GM19328 (cell line): ENCODE results near the gene TNFRSF6B.

Experiments used
- ATAC-seq: cut with Tn5 transposase; IDR thresholded peaks from one replicate; pipeline ENCODE4 v1.9.1; 2021; ENCODE audit warnings: mild to moderate bottlenecking, moderate library complexity; ENCODE audit not compliant: unreplicated experiment

Gene TNFRSF6B

DNA sequence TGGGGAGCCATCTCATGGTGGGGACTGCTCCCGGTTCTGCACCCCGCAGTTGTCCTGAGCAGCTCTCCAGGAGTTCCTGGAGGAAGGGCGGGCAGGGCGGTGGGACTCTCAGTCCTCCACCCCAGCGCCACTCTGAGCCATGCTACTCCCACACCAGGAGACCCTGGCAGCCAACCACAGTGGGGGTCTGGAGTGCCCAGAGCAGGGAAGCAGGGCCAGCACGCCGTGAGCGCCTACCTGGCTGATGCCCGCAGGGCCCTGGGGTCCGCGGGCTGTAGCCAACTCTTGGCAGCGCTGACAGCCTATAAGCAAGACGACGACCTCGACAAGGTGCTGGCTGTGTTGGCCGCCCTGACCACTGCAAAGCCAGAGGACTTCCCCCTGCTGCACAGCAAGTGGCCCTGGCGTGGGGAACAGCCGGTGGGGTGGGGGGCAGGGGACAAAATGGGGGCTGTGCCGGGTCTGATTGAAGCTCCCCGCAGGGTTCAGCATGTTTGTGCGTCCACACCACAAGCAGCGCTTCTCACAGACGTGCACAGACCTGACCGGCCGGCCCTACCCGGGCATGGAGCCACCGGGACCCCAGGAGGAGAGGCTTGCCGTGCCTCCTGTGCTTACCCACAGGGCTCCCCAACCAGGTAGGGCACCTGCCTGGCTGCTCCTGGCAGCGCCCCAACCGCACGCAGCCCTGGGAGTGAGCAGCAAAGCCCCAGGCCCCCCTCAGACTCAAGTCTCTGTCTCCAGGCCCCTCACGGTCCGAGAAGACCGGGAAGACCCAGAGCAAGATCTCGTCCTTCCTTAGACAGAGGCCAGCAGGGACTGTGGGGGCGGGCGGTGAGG is 1.6 kb upstream of the TNFRSF6B start:
- ATAC-seq, result no peak

DNA sequence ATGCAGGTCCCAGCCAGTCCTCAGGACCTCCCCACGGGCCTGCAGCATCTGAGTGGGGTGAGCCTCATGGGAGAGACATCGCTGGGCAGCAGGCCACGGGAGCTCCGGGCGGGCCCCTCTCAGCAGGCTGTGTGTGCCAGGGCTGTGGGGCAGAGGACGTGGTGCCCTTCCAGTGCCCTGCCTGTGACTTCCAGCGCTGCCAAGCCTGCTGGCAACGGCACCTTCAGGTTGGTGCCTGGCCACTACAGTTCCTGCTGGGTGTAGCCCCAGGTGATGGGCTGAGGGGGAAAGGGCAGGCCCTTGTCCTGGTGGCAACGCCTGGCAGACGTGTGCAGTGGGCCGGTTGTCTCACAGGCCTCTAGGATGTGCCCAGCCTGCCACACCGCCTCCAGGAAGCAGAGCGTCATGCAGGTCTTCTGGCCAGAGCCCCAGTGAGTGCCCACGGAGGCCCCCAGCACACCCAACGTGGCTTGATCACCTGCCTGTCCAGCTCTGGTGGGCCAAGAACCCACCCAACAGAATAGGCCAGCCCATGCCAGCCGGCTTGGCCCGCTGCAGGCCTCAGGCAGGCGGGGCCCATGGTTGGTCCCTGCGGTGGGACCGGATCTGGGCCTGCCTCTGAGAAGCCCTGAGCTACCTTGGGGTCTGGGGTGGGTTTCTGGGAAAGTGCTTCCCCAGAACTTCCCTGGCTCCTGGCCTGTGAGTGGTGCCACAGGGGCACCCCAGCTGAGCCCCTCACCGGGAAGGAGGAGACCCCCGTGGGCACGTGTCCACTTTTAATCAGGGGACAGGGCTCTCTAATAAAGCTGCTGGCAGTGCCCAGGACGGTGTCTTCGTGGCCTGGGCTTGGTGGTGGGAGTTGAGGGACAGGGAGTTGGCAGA is 787 bp upstream of the TNFRSF6B start:
- ATAC-seq, result no peak

DNA sequence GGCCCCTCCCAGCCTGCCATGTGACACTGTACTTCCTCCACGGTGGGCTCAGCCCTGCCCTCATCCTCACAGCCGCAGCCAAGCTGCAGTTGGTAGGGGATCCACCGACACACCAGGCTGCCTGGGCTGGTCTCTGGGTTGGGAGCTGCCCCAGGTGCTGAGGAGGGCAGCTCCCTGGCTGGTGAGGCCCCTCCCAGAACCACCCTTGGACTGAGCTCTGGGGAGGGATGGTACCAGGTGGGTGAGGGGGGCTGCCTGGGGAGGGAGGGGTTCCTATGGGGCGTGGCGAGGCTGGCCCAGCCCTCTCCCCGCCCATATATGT is 185 bp upstream of the TNFRSF6B start:
- no peak for ATAC-seq

DNA sequence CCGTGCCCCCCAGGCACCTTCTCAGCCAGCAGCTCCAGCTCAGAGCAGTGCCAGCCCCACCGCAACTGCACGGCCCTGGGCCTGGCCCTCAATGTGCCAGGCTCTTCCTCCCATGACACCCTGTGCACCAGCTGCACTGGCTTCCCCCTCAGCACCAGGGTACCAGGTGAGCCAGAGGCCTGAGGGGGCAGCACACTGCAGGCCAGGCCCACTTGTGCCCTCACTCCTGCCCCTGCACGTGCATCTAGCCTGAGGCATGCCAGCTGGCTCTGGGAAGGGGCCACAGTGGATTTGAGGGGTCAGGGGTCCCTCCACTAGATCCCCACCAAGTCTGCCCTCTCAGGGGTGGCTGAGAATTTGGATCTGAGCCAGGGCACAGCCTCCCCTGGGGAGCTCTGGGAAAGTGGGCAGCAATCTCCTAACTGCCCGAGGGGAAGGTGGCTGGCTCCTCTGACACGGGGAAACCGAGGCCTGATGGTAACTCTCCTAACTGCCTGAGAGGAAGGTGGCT is 960 bp downstream of the TNFRSF6B start:
- no peak for ATAC-seq

DNA sequence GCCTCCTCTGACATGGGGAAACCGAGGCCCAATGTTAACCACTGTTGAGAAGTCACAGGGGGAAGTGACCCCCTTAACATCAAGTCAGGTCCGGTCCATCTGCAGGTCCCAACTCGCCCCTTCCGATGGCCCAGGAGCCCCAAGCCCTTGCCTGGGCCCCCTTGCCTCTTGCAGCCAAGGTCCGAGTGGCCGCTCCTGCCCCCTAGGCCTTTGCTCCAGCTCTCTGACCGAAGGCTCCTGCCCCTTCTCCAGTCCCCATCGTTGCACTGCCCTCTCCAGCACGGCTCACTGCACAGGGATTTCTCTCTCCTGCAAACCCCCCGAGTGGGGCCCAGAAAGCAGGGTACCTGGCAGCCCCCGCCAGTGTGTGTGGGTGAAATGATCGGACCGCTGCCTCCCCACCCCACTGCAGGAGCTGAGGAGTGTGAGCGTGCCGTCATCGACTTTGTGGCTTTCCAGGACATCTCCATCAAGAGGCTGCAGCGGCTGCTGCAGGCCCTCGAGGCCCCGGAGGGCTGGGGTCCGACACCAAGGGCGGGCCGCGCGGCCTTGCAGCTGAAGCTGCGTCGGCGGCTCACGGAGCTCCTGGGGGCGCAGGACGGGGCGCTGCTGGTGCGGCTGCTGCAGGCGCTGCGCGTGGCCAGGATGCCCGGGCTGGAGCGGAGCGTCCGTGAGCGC is 1.6 kb downstream of the TNFRSF6B start:
- no peak for ATAC-seq

DNA sequence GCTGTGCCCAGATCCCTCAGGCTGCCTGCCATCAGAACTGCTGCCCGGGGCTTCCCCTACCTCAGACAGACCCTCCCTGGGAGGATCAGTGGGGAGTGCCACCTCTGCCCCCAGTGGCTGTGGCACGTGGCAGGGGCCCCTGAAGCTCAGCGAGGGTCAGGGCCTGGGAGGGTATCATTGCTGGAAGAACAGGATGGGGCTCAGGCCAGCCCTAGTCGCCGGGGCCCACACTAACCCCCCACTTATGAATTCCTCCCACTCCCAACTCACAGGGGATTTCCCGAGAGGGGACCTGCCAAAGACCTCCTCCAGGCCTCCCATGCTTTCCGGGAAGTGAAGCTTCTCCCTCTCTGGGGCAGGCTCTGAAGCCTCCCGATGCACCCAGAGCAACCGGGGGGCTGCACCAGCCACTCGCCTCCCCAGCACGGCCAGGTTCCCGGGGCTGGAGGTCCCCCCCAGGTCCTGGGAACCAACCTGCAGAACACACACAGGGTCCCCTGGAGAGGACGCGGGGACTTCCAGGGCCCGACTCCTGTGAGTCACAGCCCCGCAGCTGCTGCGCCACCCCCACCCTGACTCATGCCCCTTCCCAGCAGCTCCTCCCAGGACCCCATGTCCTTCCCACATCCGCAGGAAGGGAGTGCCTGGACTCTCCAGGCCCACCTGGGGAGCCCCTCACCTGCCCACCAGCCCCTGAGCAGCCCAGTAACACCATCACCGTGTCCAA is 2.5 kb downstream of the TNFRSF6B start:
- no peak for ATAC-seq

DNA sequence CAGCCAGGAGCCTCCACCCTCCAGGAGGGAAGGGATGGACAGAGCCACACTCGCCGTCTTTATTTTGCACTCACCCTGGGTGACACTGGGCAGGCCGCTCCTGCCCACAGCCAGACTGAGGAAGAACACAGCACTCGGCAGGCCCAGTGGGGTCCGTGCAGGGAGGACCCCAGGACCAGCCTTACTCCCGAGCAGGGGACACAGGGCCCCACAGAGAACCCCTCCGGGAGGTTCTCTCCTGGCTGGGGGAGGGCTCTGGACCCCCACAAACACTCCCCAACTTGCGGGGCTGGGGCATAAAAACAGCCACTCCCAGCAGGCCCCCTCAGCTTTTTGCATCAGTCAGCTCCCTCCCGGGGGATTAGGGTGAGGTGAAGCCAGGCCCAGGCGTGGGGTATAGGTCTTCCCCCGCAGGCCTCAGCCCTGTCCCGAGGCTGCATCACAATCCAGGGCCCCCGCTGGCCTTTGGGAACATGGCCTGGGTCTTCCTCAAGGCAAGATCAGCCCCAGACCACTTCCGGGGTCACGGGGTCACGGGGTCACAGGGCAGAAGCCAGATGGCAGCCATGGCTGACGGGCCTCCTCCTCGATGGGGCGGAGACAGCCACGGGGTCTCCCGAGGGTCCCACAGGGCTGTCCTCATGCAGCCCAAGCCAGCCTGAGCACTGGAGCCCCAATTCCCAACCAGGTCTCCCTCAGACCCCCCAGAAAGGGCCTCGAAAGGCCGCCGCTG is 3.2 kb downstream of the TNFRSF6B start:
- ATAC-seq, result no peak

DNA sequence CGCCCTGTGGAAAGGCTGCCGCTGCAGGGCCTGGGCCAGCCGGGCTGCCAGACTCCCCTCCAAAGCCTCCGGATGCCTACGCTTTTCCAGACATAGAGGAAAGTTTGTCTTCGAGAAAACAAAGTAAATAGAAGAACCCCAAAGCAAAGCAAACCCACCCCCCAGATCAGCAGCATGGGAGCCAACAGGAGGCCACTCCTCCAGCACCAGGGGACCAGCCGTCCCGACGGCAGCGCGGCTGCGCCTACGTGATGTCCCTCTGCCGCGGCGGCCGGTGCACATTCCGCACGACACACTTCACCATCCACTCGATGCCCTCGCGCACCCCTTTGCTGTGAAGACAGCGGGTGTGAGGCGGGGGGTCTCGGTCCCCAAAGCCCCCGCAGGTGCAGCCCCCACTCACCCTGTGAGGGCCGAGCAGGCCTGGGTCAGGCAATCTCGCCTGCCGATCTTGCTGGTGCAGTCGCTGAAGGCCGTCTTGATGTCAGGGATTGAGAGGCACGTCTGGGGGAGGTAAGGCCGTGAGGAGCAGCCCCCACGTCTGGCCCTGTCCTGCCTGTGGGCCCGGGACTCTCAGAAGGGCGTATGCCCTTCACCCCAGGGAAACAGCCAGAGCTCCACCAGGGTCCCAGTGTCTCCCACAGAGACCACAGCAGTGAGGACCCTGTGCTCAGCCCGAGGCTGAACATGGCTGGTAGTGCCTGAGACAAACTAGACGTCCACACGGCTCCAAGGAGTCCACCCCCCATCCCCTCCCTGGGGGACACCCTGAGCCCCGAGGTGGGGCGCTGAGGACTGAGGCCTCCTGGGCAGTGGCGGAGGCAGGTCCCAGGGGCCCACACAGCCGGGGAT is 4.0 kb downstream of the TNFRSF6B start:
- no peak for ATAC-seq

DNA sequence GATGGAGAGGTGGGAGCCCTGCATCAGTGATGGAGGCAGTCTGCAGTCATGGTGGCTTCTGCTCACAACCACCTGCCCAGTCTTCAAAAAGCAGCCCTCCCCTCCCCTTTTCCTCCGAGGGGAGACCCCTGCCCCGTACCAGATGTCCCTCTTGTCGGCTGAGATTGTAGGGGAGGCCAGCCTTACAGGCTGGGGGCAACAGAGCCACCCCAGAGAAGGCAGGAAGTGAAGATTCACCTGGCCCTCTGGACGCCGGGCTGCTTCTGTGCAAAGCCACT is 4.5 kb downstream of the TNFRSF6B start:
- no peak for ATAC-seq

DNA sequence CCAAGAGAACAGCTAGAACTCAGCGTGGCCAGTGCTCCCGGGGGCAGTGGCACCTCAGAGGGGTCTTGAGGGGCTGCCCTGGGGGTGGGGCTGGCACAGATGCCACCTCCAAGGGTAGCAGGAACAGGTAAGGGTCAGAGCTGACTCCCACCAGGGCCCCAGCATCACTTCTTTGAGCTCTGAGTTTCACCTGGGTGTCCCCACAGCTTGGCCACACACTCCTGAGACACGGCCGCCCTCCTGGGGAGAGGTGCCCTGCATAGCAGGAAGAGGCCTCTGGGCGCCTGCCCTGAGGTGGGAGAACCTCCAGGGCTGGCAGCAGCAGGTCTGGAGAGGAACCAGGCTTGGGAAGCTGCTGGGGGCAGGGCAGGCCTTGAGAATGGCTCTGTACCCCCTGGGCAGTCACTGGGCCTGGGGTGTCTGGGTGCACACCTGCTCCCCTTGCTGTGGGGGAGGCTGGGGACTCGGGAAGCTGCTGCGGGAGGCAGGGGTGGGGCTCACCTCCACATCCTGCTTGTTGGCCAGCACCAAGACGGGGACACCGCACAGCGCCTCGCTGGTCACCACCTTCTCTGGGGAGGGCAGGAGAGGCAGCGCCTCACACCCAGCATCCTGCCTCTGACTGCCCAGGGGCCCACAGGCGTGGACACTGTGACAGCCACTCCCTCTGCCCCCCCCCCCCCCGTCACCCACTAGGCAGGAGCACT is 5.0 kb downstream of the TNFRSF6B start:
- ATAC-seq, result no peak

DNA sequence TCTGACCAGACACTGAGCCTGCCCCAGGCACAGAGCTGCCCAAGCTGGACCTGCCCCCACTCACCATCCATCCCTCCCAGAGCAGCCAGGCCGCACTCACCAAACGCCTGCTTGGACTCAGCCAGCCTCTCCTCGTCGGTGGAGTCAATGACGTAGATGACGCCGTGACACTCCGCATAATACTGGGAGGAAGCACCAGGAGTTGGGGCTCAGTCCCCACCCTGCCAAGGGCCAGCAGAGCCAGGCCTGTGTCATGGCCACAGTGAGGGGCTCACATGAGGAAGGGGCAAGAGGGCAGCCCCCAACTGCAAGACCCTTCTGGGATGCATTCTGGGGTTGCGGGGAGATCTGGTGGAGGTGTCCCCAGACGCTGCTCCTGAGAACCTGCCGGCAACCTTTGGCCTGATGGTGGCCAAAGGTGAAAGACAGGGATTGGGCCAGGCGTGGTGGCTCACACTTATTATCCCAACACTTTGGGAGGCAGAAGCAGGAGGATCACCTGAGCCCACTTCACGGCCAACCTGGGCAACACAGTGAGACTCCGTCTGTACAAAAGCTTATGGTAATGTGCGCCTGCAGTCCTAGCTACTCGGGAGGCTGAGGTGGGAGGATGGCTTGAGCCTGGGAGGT is 5.7 kb downstream of the TNFRSF6B start:
- ATAC-seq, result no peak

DNA sequence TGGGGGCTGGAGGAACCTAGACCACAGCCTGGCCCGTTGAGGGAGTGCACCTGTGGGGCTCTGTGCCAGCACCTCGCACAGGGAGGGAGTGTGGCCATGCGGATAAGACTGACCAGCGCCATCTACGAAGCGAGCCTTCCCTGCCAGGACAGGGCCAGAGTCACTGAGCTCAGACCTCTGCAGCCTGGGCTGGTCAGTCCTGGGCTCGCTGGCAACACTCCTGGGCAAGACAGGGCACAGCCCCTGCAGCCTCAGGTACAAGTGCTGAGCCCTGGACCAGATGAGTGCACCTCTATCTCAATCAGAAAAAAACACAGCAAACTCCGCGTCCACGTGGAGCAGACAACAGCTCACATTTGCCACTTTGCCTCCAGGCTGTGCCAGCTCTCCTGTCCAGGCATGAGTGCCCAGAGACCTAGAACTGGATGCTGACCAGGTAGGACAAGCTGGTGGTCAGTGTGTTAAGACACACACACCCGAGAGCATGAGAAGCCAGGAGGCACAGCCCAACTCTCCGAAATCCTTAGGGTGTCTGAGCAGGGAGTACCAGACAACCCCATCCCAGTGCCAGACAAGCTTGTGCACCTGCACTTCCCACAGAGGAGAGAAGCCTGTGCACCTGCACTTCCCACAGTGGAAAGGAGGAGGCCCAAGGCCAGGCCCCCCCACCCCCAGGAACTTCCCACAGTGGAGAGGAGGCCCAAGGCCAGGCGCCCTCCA is 6.5 kb downstream of the TNFRSF6B start:
- ATAC-seq, result no peak

DNA sequence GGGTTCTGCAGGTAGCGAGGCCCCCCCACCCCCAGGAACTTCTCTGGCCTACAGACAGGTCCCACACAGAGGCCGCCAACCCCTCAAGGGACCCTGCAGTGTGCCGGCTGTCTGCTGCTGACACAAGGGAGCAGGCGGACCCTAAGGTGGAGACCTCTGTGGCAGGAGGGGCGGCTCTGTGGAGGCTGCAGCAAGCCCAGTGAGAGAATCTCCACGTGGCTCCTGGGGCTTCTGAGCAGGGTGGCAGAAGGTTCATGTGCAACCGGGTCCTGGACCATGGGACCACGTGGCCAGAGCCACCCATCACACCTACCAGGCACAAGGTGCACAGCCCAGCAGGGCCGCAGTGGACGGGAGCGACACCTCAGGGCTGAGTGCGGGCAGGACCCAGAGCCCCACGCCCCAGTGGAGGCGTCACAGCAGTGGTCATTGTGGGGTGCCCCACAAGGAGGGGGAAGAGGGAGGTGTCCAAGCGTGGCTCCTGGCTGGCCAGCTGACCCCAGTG is 7.1 kb downstream of the TNFRSF6B start:
- ATAC-seq, result no peak

DNA sequence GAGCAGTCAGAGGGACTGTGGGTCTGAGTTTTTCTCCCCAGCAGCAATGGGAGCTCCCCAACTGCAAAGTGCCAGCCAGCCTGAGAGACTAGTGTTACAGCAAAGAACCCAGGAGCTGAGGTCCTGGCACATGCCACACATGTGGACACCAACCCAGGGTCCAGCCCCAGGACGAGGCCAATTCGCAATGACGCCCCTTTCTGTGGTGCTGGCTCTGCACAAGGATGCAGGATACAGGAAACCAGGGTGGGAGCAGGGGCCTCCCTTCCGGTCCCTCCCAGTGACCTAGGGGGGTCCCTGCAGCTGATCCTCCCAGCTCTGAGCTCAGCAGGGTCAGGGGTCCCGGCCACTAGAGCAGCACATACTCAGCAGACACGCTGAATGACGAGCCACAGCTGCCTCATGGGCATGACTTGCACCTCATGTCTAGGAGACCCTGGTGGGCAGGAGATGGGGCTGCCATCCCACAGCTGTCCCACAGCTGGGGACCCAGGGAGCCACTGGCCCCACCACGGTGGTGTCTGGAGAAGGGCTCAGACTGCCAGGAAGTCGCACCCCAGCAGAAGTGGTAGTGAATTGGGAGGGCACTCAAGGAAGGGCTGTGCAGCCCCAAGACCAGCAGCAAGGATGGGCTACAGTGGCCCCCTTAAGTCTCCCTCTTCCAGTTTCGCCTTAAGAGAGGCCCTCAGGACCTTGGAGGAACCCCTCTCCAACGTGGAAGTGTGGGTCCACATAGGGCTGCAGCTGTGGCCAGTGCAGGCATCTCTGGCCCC is 7.7 kb downstream of the TNFRSF6B start:
- no peak for ATAC-seq

DNA sequence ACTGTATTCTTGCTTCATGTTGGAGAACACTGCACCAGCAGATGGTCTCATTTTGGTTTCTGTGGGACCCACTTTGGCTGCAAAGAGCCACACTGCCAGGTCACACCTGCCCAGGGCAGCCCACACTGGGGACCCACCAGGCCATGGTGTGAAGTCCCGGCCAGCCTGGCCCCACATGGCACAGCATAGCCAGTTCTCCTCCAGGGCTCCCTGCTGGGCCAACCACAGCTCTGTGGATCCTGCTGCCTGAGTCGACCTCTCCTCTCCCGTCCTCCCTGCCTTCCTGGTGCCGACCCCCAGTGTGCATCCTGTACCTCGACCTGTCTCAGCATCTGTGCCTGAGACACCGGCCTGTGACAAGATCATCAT is 8.3 kb downstream of the TNFRSF6B start:
- no peak for ATAC-seq

DNA sequence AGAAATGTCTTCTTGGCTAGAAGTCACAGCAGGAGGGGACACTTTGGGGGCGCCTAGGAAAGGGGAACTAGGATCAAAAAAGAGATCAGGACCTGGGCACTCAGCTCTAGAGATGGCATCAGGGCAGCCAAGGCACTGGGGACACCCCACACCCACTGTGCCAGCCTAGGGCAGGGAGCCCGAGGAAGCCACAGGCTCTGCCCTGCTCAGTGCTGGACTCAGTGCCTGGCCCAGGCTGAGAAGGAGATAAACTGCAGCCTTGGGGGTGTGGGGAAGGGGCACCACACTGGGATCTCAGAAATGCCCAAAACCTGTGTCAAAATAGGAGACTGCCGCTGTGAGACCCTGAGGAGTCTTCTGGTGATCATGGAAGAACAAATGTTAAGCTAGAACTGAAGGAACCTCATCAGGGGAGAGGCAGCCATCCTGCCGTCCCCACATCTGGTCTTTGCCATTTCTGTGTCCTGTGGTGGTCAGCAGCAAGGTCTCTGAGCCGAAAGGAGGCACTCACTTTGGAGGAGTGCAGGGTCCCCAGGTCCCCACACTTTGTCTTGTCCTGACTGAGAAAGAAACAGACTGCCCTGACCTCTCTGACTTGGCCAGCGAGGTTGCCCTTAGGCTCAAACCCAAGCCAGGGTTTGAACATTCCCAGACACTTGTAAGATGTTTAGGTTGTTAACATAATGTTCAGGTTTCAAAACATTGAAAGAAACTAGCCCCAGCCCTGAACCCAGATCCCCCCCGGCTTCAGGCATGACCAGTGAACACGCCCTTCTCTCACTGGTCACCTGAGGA is 9.0 kb downstream of the TNFRSF6B start:
- no peak for ATAC-seq
